HG02970 (cell line): Measurements from ENCODE around the gene APCS.

Source experiments
- ATAC-seq: cut with Tn5 transposase; IDR thresholded peaks from one replicate; pipeline ENCODE4 v1.9.1; 2021; ENCODE audit warnings: mild to moderate bottlenecking, moderate library complexity, moderate number of reproducible peaks; ENCODE audit not compliant: unreplicated experiment, low FRiP score

The APCS gene

GRCh38 chr1:159587461-159587951 lies at the start of gene APCS:
TSS of gene APCS (plus strand) at chr1:159587826. CDS start at chr1:159587922, 96 bp downstream.
- ATAC-seq: no peak

GRCh38 chr1:159548126-159548525 lies 39.5 kb upstream of the APCS start:
- ATAC-seq: no peak

GRCh38 chr1:159554261-159554660 lies 33.4 kb upstream of the APCS start:
- no peak for ATAC-seq

- ATAC-seq: no peak
Observed at GRCh38 chr1:159554696-159555095, 32.9 kb upstream of the APCS start.

GRCh38 chr1:159556931-159557369 lies 30.7 kb upstream of the APCS start:
- ATAC-seq: no peak

GRCh38 chr1:159560599-159560998 lies 27.0 kb upstream of the APCS start:
- ATAC-seq: no peak

- ATAC-seq: no peak
Observed at GRCh38 chr1:159561497-159561896, 26.1 kb upstream of the APCS start.

- no peak for ATAC-seq
Observed at GRCh38 chr1:159562680-159563079, 24.9 kb upstream of the APCS start.

- no peak for ATAC-seq
Observed at GRCh38 chr1:159577446-159577845, 10.2 kb upstream of the APCS start.

GRCh38 chr1:159580340-159580739 lies 7.3 kb upstream of the APCS start:
- no peak for ATAC-seq

- ATAC-seq: no peak
Observed at GRCh38 chr1:159581422-159581821, 6.2 kb upstream of the APCS start.

GRCh38 chr1:159584536-159584935 lies 3.1 kb upstream of the APCS start:
- ATAC-seq: no peak

- no peak for ATAC-seq
Observed at GRCh38 chr1:159591981-159592380, 4.4 kb downstream of the APCS start.

- no peak for ATAC-seq
Observed at GRCh38 chr1:159594625-159595405, 7.2 kb downstream of the APCS start.

- no peak for ATAC-seq
Observed at GRCh38 chr1:159598196-159598595, 10.6 kb downstream of the APCS start.

GRCh38 chr1:159600894-159601293 lies 13.3 kb downstream of the APCS start:
- no peak for ATAC-seq

GRCh38 chr1:159602501-159602999 lies 14.9 kb downstream of the APCS start:
- no peak for ATAC-seq

- ATAC-seq: no peak
Observed at GRCh38 chr1:159612211-159612885, 24.7 kb downstream of the APCS start.

- no peak for ATAC-seq
Observed at GRCh38 chr1:159632922-159633321, 45.3 kb downstream of the APCS start.
